ENCODE measurements around the gene SGPL1.
"Not testable (repeated sequence)": the region's sequence is repeated elsewhere in the genome, so short reads cannot be mapped to it uniquely, and the experiment has no call there.

Gene SGPL1

DNA sequence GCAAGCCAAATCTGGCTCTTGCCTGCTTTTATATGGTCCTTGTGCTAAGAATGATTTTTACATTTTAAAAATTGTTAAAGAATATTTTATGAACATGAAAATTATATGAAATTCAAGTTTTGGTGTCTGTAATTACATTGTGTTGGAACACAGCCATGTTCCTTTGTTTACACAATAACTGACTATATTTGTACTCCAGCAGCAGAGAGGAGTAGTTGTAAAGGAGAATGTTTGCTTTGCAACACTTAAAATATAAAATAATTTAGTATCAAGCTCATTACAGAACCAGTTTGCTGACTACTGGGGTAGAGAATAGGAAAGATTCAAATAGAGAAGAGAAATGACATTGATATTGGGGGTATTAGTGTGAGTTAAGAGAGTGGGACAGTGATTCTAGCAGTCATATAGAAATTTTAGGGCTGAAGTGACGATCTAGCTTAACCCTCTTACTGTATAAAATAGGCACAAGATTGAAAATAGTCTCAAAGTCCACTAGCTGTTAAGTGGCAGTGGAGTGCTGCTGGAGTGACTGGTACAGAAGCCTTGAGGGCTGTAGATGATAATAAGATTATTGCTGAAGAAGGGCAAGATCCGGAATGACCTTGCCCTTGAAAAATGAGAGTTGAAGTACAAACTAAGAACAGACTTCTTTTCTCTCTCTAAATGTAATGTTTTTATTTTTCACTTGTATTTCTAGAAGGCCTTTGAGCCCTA lies 28.2 kb downstream of the SGPL1 start:
- no peak for DNase-seq (ENCODE audit: low read depth)

DNA sequence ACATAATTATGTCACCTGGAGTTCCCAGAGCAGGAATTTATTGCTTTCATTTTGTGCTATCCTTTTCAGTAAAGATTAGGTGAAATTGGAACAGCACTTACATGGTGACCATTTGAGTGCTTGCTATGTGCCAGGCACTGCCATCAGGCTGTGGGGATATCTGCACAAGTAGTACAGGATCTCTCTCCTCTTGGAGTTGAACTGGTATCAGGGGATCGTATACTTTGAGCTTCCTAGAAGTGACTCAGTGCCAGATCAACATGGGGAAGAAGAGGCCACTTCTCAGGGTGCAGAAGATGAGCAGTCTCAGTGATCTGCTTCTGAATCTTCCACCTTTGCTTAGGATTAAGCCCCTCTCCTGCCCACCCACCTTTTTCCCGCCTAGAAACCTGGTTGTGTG lies 29.5 kb downstream of the SGPL1 start:
- no peak for DNase-seq (ENCODE audit: low read depth)

DNA sequence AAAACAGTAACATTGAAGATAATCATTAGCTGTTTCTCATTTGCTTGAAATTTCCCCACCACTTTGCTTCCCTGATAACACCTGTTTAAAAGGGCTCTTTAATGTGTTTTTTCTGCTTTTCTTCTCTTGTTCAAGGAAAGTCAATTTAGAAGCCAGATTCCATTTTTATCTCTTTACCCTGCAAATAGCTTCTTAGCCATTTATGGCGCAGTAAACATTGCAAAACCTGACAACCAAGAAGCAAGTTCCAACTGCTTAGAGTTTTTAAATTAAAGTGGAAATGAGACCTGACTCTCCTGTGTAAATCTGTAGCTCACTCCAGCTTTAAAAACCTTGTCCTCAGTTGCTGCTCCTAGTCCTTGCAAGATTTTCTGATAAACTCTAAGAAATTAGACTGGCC lies 30.1 kb downstream of the SGPL1 start:
- no peak for DNase-seq (ENCODE audit: low read depth)

DNA sequence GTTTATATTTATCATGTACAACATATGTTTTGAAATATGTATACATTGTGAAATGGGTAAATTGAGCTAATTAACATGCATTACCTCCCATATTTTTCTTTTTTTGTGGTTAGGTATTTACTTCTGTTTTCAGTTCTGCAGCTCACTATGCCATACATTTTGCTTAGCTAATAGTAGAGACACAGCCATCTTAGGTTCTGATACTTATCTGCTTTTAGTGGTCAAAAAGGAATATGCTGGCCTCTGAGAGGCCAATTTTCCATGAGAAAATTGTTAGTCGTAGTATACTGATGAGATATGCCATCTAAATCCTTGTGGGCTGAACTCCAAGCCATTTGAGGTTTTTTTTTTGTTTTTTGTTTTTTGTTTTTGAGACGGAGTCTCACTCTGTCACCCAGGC lies 31.0 kb downstream of the SGPL1 start:
- no peak for DNase-seq (ENCODE audit: low read depth)

DNA sequence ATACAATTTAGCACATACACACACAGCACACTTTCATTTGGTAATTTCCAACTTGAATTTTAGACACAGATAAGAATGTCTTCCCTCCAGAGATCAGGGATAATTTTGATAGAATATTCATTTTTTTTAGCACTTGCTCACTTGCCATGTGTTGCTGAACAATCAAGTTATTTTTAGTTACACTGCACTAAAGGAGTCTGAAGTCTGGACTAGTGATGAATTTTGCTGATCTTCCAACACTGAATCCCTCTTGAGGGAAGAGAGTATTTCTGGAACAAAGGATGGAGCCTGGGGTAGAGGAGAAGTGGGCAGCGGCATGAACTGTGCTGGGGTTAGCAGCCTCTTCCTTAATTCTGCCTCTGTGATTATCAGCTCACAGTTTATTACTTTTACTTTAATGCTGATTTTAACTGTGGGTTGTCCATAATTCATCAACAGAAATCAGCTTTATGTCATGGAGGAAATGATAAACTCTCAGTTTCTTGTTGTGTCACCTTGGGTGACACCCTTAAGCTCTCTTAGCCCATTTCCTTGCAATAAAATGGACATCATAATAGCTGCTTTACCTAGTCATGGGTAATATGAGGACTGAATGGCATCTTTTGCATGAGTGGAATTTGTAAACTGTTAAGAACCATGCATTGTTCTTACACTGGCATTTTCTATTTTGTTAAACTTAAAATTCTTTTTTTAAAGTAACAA lies 32.1 kb downstream of the SGPL1 start:
- no peak for DNase-seq (ENCODE audit: low read depth)

DNA sequence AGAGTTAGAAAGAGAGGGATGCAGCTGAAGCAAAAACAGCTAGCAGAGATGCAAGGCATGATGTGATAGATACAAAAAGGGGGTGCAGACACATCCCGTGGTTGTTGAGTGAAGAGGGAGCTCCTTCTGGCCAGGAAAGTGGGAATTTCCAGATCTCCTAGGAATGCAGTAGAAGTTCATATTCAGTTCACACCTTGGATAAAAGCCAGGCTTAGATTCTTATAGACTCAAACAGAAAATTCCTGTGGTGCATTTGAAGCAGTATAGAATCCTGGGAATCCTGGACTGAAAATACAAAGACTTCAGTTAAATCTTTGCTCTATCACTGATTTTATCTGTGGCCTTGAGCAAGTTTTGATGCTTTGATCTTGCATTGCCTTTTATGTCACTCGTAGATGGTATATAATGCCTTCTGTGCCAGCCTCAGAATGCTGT lies 33.9 kb downstream of the SGPL1 start:
- DNase-seq (ENCODE audit: low read depth), result no peak

DNA sequence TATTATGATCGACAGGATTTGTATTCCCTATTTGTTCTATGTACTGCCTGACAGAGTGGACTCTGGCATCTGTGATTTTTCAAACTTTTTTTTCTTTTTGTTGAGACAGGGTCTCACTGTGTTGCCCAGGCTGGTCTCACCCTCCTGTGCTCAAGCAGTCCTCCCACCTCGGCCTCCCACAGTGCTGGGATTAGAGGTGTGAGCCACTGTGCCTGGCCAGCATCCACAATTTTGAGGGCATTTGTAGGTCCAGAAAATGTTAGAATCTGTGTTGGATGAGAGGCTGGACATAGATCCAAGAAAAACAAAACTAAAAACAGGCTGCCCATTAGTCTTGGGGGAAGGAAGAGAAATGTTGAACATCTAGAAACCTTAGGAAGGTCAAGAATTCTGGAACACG lies 34.3 kb downstream of the SGPL1 start:
- no peak for DNase-seq (ENCODE audit: low read depth)

DNA sequence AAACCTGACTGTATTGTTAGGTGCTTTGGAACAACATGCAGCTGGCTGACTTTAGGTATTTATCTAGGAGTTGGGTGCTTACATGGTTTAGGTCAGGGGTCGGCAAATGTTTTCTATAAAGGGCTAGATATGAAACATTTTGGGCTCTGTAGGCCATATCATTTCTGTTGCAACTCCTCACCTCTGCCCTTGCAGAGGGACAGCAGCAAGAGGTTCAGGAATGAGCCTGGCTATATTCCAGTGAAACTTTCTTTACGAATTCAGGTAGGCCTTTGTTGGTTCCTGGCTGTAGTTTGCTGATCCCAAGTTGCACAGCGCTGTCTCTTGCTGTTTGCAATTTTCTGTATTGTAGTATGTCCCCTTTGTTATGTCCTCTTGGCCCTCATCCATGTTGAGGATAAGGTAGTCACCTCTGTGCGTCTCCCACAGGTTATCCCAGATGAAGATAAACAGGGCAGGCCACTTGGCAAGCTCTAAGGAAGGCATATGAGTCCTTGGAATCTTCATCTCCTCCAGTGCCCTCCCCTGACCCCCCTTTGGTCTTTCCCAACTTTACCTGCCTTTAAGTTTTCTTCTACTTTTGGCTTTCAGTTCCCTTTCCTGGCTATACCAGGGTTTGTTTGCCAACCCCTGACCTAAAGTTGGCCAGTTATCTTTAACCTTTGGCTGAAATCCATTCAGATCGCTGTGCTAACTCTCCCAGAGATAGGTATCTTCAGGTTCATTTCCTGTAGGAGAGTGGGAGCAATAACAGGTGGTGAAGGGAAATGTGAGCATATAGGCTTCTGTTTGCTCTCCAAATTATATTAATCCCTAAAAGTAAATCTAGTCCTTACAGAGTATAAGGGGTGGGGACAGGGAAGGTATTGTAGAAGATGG lies 36.1 kb downstream of the SGPL1 start:
- no peak for DNase-seq (ENCODE audit: low read depth)

DNA sequence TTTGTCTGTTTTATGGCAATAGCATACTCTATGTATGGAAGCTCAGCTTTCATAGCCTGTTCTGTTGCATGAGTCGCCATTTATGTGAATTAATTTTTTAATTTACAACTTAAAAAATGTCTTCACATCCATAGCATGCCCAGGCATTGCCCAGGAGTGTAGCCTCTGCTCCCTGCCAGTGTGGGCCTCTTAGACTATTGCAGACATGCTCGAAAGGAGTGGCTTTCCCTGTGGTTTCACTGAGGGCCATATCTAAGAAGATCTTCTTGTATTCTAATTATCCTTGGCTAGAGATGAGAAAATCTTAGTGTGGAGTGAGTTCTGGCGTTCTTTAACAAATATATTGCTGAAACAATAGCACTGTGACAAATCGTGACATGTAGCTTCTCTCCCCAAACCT lies 37.3 kb downstream of the SGPL1 start:
- no peak for DNase-seq (ENCODE audit: low read depth)

DNA sequence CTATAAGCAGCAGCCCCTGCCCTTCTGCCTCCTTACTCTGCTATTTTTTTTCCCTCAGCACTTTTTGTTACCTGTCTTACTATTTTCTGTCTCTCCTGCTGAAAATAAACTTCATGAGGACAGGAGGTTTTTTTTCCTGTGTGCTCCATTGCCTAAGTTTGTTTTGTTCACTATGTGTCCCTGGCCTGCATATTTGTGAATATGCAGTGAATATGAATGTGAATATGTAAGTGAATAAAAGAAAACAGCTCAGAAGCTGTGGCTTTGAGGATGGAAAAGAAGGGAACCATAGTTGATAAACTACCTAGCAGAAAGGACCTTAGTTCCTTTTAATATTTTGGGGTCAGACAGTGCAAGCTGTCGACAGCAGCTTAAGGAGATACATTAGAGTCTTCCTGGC lies 37.7 kb downstream of the SGPL1 start:
- DNase-seq (ENCODE audit: low read depth), result no peak

DNA sequence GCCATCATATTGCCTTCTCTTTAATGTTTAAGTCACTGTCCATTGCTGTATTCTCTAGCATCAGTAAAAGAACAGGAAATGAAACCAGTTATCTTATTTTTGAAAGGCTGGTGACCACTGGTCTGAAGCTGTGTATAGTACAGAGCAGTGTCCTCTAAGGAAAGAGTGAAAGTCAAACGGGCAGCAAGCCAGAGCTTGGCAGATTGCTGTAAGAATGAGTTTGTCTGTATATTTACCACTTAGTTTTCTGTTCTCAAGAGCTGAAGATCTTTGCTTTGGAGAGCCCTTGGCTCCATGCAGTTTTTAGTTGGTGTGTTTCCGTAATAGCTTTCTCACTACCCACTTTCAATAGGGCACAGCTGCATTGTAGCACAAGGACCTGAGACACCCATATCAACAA lies 40.7 kb downstream of the SGPL1 start:
- no peak for DNase-seq (ENCODE audit: low read depth)

DNA sequence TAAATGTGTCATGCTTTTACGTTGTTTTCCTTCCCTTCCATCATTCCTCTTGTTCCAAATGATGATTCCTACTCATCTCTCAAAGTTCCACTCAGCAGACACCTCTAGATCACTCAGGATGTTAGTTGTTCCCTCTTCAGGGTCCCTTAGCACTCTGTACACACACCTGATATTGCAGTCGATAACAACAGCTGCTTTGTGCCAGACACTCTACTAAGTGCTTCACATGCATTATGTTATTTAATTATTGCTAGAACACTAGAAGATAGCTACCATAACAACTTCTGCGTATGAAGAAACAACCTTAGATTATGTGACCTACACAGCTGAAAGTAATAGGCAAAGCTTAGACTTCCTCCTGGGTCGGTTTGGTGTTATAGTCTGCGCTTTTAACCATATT lies 43.0 kb downstream of the SGPL1 start:
- DNase-seq (ENCODE audit: low read depth), result no peak

DNA sequence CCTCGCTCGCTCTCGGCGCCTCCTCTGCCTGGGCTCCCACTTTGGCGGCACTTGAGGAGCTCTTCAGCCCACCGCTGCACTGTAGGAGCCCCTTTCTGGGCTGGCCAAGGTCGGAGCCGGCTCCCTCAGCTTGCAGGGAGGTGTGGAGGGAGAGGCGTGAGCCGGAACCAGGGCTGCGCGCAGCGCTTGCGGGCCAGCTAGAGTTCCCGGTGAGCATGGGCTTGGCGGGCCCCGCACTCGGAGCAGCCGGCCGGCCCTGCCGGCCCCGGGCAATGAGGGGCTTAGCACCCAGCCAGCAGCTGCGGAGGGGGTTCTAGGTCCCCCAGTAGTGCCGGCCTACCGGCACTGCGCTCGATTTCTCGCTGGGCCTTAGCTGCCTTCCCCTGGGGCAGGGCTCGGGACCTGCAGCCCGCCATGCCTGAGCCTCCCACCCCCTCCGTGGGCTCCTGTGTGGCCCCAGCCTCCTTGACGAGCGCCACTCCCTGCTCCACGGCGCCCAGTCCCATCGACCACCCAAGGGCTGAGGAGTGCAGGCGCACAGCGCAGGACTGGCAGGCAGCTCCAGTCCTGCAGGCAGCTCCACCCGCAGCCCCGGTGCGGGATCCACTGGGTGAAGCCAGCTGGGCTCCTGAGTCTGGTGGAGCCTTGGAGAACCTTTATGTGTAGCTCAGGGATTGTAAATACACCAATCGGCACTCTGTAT lies 45.9 kb downstream of the SGPL1 start:
- not testable (repeated sequence) for DNase-seq (ENCODE audit: low read depth)

DNA sequence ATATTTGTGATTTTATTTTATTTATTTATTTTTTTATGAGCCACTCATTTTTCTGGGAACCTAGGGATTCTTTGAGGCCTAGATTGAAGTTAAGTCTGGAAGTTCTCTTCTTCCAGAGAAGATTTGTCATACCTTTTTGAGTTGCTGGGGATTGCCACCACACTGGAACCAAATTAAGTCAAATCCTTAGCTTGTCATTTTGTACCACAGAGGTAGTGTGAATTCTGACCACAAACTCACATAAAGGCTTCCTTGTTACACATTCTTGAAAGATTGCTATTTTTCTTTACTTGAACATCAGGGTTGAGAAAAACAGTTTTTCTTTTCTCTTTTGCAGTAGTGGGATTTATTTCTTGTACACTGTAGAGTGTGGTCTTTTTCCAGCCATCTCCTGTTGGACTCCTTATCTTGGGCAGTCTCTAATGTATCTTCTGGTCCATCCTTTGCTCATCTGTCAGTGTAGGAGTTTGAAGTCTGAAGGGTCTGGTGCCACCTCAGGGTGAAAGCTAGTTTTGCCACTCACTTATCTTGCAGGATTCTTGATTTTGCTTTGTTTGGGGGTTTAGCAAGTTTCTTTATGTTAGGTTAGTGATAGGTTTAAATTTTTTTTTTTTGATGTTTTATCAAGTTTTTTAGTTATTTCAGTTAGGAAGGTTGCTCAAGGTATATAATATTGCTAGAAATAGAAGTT lies 47.9 kb downstream of the SGPL1 start:
- DNase-seq (ENCODE audit: low read depth), result no peak

DNA sequence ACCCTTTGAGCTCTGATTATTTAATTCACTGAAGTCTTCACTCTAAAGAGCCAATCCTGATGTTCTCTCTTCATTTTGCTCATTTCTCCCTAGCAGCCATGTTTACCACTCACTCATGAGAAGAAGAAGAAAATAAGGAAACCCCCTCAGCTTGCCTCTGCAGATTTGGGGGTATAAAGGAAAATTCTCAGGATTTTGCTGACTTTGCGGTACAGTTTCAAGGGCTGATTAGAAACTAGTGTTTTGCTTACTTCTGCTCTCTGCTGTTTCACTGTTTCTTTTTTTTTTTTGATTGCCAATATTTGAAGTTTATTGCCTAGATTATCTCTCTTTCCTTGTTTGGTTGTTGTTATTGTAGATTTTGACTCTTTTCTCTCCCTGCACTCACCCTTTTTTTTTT lies 49.2 kb downstream of the SGPL1 start:
- no peak for DNase-seq (ENCODE audit: low read depth)

DNA sequence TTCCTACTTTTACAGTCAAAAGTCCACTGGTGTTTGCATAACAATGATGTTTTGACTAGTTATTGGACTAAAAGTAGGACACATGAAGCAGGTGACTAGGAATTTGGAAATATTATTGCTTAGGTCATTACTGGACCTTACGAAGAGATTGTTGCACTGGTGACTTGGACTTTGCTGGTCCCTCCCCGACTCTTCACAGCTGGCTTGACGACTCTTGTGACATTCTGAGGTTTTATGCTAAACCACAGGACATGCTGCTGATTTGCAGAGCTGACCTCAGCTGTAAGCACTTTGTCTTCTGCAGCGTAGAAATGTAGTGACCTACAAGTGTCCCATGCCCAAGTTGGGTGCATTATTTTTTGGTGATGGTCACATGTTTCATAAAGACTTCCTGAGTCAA lies 50.7 kb downstream of the SGPL1 start:
- DNase-seq (ENCODE audit: low read depth), result no peak

DNA sequence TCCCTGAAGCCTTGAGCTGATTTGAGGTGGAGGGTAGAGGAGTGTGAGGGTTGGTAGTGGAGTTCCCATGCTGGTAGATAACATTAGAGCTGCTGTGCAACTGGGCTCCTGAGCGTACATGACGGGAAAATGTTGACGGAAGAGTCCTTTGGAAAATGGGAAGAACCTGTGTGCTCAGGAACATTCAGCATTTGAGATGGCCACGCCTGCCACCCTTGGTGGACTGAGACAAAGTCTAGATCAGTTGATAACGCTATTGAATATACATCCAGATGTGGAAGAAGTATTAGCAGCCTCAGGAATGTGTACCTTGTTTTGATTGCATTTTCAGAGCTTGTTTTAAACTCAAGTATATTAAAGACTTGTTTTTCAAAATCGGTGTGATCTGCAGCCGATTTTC lies 56.5 kb downstream of the SGPL1 start:
- DNase-seq (ENCODE audit: low read depth), result no peak

DNA sequence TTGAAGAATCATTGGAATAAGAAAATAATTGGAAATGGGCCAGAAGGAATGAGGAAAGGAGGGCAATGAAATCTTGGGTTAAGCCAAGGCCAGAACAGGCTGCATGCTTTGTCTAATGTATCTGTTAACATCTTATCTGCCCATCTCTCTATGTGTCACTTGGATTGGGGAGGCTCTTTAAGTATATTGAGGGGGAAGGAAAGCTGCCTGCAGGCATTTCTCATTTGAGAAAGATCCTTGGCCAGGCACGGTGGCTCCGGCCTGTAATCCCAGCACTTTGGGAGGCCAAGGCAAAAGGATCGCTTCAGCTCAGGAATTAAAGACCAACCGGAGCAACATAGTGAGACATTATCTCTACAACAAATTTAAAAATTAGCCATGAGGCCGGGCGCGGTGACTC lies 58.3 kb downstream of the SGPL1 start:
- DNase-seq (ENCODE audit: low read depth), result no peak

DNA sequence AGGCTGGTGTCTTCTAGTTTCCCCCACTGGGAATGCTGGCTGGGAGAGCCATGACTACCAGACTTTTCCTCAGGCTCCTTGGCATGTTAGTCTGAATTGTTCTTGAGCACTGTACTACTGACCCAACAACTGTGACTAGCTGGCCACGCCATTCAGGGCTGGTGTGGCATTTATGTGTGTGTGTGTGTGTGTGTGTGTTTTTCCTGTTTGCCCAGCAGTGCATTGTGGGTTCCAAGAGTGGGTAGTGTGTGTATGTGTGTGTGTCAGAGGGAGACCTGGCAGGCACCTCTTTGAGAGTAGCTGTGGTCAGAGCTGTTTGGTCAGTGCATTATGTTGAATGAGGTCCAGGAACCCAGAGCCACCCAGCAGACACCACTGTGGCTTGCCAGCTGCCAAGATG lies 63.5 kb downstream of the SGPL1 start:
- no peak for DNase-seq (ENCODE audit: low read depth)

DNA sequence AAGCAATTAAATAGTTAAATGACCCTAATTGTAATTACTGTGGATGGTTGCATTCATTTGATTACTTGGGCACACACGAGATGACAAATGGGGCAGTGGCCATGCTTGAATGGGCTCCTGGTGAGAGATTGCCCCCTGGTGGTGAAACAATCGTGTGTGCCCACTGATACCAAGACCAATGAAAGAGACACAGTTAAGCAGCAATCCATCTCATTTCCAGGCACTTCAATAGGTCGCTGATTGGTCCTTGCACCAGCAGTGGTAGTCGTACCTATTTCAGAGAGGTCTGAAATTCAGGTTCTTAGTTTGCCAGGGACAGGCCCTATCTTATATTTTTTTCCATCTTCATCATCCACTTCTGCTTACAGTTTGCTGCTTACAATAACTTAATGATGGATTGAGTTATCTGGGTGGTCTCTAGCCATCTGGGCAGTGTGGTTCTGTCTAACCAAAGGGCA lies 64.4 kb downstream of the SGPL1 start:
- peak; percentile 59 for DNase-seq (ENCODE audit: low read depth)

DNA sequence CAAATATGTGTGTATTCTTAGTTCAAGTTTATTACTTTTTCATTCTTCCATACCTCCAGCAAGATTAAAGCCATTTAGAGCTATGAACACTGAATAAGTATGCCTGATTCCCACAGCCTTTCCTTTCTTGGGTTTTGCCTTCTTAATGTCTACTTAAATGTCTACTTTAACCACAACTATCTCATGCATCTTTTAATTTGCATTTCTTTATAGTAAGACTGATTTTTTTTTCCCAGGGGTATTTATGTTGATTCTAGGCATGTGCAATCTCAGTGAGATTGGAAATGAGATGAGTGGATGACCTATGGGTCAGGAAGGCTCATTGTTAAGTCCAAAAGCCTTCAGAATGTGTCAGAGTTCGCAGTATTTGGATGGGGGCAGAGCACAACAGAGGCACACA lies 69.0 kb downstream of the SGPL1 start:
- no peak for DNase-seq (ENCODE audit: low read depth)

DNA sequence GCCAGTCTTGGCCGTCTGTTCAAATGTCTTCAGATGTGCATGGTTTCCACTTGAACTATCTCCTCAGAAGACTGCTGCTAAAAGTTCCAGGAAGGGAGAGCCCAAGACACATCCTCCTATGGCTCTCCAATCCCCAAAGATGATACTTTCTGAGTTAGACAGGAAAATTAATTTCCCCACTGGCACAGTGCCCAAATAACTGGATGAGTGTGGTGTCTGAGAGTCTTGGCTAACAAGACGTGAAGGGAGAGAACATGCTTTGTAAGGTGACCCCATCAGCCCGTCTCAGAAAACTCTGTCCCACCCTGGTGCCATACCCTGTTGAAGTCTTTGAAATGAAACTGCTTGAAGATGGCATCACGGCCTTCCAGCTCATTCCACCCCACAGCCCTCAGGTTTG lies 69.7 kb downstream of the SGPL1 start:
- DNase-seq (ENCODE audit: low read depth), result no peak
